Activated CD8-positive, alpha-beta T cell treated with anti-CD3 and anti-CD28 coated beads for 36 hours (primary cell): ENCODE measurements around the gene NRG3. TPM values are rescaled to one million over a fixed set of nuclear protein-coding genes. Genes with fewer than 3 reads are reported as not detected.

ENCODE experiments used
- ATAC-seq: fragments of 200-7000 bp; cut with Tn5 transposase; one replicate; pipeline ENCODE4 v1.10.0; 2021; ENCODE audit warnings: mild to moderate bottlenecking, moderate library complexity
- CTCF ChIA-PET: fragments of 350-600 bp; sonication (Branson Sonifier 250); formaldehyde crosslinking; loops from one replicate; lab custom pipeline; 2021; ENCODE audit warnings: antibody characterized with exemption; lab: Charles Lee
- POLR2A ChIA-PET: fragments of 350-600 bp; sonication (Branson Sonifier 250); formaldehyde crosslinking; loops from one replicate; lab custom pipeline; 2021; ENCODE audit warnings: antibody characterized with exemption; lab: Charles Lee
- DNase-seq: peaks from one replicate; pipeline ENCODE4 v3.0.0-alpha.2; 2020
- H3K27ac Mint-ChIP-seq: one replicate; pipeline ENCODE4 v1.8.0; 2021; ENCODE audit warnings: mild to moderate bottlenecking, mixed read lengths
- H3K27me3 Mint-ChIP-seq: one replicate; pipeline ENCODE4 v1.8.0; 2021; ENCODE audit warnings: mixed read lengths
- H3K36me3 Mint-ChIP-seq: one replicate; pipeline ENCODE4 v1.8.0; 2021; ENCODE audit warnings: low read depth, mixed read lengths
- H3K4me1 Mint-ChIP-seq: one replicate; pipeline ENCODE4 v1.8.0; 2021; ENCODE audit warnings: low read depth, mixed read lengths
- H3K4me3 Mint-ChIP-seq: one replicate; pipeline ENCODE4 v1.8.0; 2021; ENCODE audit warnings: mild to moderate bottlenecking, moderate library complexity, mixed read lengths
- H3K9me3 Mint-ChIP-seq: one replicate; pipeline ENCODE4 v1.8.0; 2021; ENCODE audit warnings: mixed read lengths
- CTCF ChIP-seq: fragments of 200-600 bp; IDR thresholded peaks from one replicate; pipeline ENCODE4 v1.8.0; 2022; ENCODE audit warnings: antibody characterized with exemption, mild to moderate bottlenecking
- intact Hi-C: fragments of 100-400 bp; cut with micrococcal nuclease; formaldehyde crosslinking; loops from one replicate; pipeline ENCODE4 v1.10.0; 2022
- total RNA-seq, 2 experiments: library from RNA; stranded (reverse); gene quantifications; one replicate each; pipeline ENCODE4 v1.2.3, GENCODE V29; 2021

The NRG3 gene
- total RNA-seq, 2 experiments from 2014 or later, result not detected

- CTCF ChIA-PET, result no interaction called here
- no peaks in the 10 kb centered on the region for H3K36me3 Mint-ChIP-seq
- ATAC-seq, result no peak
Measured at GRCh38 chr10:82685087-82685486, 810.1 kb downstream of the NRG3 start.

GRCh38 chr10:82691211-82691610 lies 816.2 kb downstream of the NRG3 start:
- Mint-ChIP-seq H3K9me3 (peaks cover 7% of the 10 kb centered on the region), H3K27me3 (no peaks in the 10 kb centered on the region), H3K4me3 (no peak overlapping the region), H3K27ac (no peak overlapping the region), H3K4me1 (no peaks in the 10 kb centered on the region), H3K36me3 (no peaks in the 10 kb centered on the region)
- CTCF ChIA-PET, result no interaction called here
- no peak for DNase-seq
- no peak for ATAC-seq
- POLR2A ChIA-PET, result no interaction called here
- TF ChIP-seq CTCF, result no peak
- intact Hi-C loops, result no loop called here

More at GRCh38 chr10:82685087-82685486, 810.1 kb downstream of the NRG3 start:
- Mint-ChIP-seq H3K4me3 (no peak overlapping the region), H3K27me3 (no peaks in the 10 kb centered on the region), H3K9me3 (peaks cover 5% of the 10 kb centered on the region), H3K27ac (no peak overlapping the region), H3K4me1 (no peaks in the 10 kb centered on the region)
- intact Hi-C loops, result no loop called here
- TF ChIP-seq CTCF, result no peak
- no peak for DNase-seq
- POLR2A ChIA-PET, result no interaction called here

- H3K36me3 Mint-ChIP-seq, result no peaks in the 10 kb centered on the region
- H3K9me3 Mint-ChIP-seq, result peaks cover 7% of the 10 kb centered on the region
- H3K4me1 Mint-ChIP-seq, result no peaks in the 10 kb centered on the region
- intact Hi-C loops, result no loop called here
- ATAC-seq (no peak), DNase-seq (no peak)
- H3K27me3 Mint-ChIP-seq, result no peaks in the 10 kb centered on the region
- ChIA-PET POLR2A (no interaction called here), CTCF (no interaction called here)
- H3K27ac Mint-ChIP-seq, result no peak overlapping the region
- no peak overlapping the region for H3K4me3 Mint-ChIP-seq
- no peak for TF ChIP-seq CTCF
Measured at GRCh38 chr10:82692458-82692857, 817.5 kb downstream of the NRG3 start.

- Mint-ChIP-seq H3K27ac (no peak overlapping the region), H3K27me3 (no peaks in the 10 kb centered on the region), H3K4me3 (no peak overlapping the region), H3K36me3 (no peaks in the 10 kb centered on the region), H3K9me3 (peaks cover 8% of the 10 kb centered on the region), H3K4me1 (no peaks in the 10 kb centered on the region)
- DNase-seq (no peak), ATAC-seq (no peak)
- ChIA-PET POLR2A (no interaction called here), CTCF (no interaction called here)
- no peak for TF ChIP-seq CTCF
- intact Hi-C loops, result no loop called here
Measured at GRCh38 chr10:82721831-82722230, 846.8 kb downstream of the NRG3 start.

GRCh38 chr10:82722273-82722672 lies 847.3 kb downstream of the NRG3 start:
- Mint-ChIP-seq H3K4me1 (no peaks in the 10 kb centered on the region), H3K27me3 (no peaks in the 10 kb centered on the region), H3K27ac (no peak overlapping the region), H3K9me3 (peaks cover 8% of the 10 kb centered on the region), H3K4me3 (no peak overlapping the region), H3K36me3 (no peaks in the 10 kb centered on the region)
- no peak for ATAC-seq
- ChIA-PET CTCF (no interaction called here), POLR2A (no interaction called here)
- TF ChIP-seq CTCF, result no peak
- intact Hi-C loops, result no loop called here
- DNase-seq, result no peak
